Activated T-helper 1 cell treated with anti-CD3 and anti-CD28 coated beads, Interleukin-12 subunit alpha, Interleukin-12 subunit beta, Interleukin-2, Interleukin-4 antibody, amounts not matched to agents 30 ng/mL and 10 ng/mL and 1 ng/mL, durations not matched to agents 14 hours and 24 hours and 36 hours (primary cell): ENCODE results near the gene TNFRSF1B. TPM values are rescaled to one million over a fixed set of nuclear protein-coding genes. Genes with fewer than 3 reads are reported as not detected.

Source experiments
- DNase-seq: peaks from one replicate; pipeline ENCODE4 v3.0.0; 2021; ENCODE audit warnings: low spot score
- H3K27ac Mint-ChIP-seq: one replicate; pipeline ENCODE4 v1.8.0; 2021; ENCODE audit warnings: mild to moderate bottlenecking, mixed read lengths
- H3K27me3 Mint-ChIP-seq: one replicate; pipeline ENCODE4 v1.8.0; 2022; ENCODE audit warnings: mild to moderate bottlenecking, moderate library complexity, mixed read lengths; ENCODE audit not compliant: insufficient read depth
- H3K36me3 Mint-ChIP-seq: one replicate; pipeline ENCODE4 v1.8.0; 2021; ENCODE audit warnings: low read depth, mixed read lengths
- H3K4me1 Mint-ChIP-seq: one replicate; pipeline ENCODE4 v1.8.0; 2021; ENCODE audit warnings: low read depth, mixed read lengths
- H3K4me3 Mint-ChIP-seq: one replicate; pipeline ENCODE4 v1.8.0; 2021; ENCODE audit warnings: mild to moderate bottlenecking, moderate library complexity, mixed read lengths
- H3K9me3 Mint-ChIP-seq: one replicate; pipeline ENCODE4 v1.8.0; 2021; ENCODE audit warnings: mixed read lengths
- intact Hi-C: fragments of 100-400 bp; cut with micrococcal nuclease; formaldehyde crosslinking; loops from one replicate; pipeline ENCODE4 v1.15.1; 2024
- total RNA-seq: library from RNA; stranded (reverse); gene quantifications from 2 replicates; pipeline ENCODE4 v1.2.3, GENCODE V29; 2022

Gene TNFRSF1B
- total RNA-seq, 1 donor from 2014 or later, result 213 TPM

GRCh38 chr1:12197483-12197880 lies 30.7 kb downstream of the TNFRSF1B start:
- Mint-ChIP-seq H3K9me3 (no peaks in the 10 kb centered on the region), H3K27me3 (no peaks in the 10 kb centered on the region), H3K4me3 (no peak overlapping the region), H3K4me1 (peaks cover 40% of the 10 kb centered on the region), H3K36me3 (peaks cover 36% of the 10 kb centered on the region), H3K27ac (no peak overlapping the region)
- intact Hi-C loops, result no loop called here
- DNase-seq, result no peak

GRCh38 chr1:12200208-12200607 lies 33.4 kb downstream of the TNFRSF1B start:
- H3K27ac Mint-ChIP-seq, result no peak overlapping the region
- no peaks in the 10 kb centered on the region for H3K9me3 Mint-ChIP-seq
- peaks cover 32% of the 10 kb centered on the region for H3K36me3 Mint-ChIP-seq
- peaks cover 53% of the 10 kb centered on the region for H3K4me1 Mint-ChIP-seq
- no peaks in the 10 kb centered on the region for H3K27me3 Mint-ChIP-seq
- H3K4me3 Mint-ChIP-seq, result no peak overlapping the region
- intact Hi-C loops, result no loop called here
- DNase-seq, result no peak

- Mint-ChIP-seq H3K4me3 (peak overlapping the region; percentile 58), H3K4me1 (peaks cover 57% of the 10 kb centered on the region), H3K27me3 (no peaks in the 10 kb centered on the region), H3K36me3 (peaks cover 35% of the 10 kb centered on the region), H3K27ac (peak overlapping the region; percentile 90), H3K9me3 (no peaks in the 10 kb centered on the region)
- no peak for DNase-seq
- intact Hi-C loops, result no loop called here
Measured at GRCh38 chr1:12201352-12202189, 34.8 kb downstream of the TNFRSF1B start.

GRCh38 chr1:12202190-12202497 lies 35.4 kb downstream of the TNFRSF1B start:
- H3K9me3 Mint-ChIP-seq, result no peaks in the 10 kb centered on the region
- DNase-seq, result no peak
- H3K4me3 Mint-ChIP-seq, result peak overlapping the region; percentile 64
- intact Hi-C loops, result no loop called here
- H3K4me1 Mint-ChIP-seq, result peaks cover 57% of the 10 kb centered on the region
- no peaks in the 10 kb centered on the region for H3K27me3 Mint-ChIP-seq
- H3K27ac Mint-ChIP-seq, result peak overlapping the region; percentile 88
- H3K36me3 Mint-ChIP-seq, result peaks cover 35% of the 10 kb centered on the region

- no peak for DNase-seq
- Mint-ChIP-seq H3K27me3 (no peaks in the 10 kb centered on the region), H3K4me3 (peak overlapping the region; percentile 64), H3K27ac (peak overlapping the region; percentile 89), H3K9me3 (no peaks in the 10 kb centered on the region), H3K36me3 (peaks cover 35% of the 10 kb centered on the region), H3K4me1 (peaks cover 57% of the 10 kb centered on the region)
- intact Hi-C loops, result no loop called here
Measured at GRCh38 chr1:12202577-12202976, 35.8 kb downstream of the TNFRSF1B start.

GRCh38 chr1:12203216-12204007 lies 36.6 kb downstream of the TNFRSF1B start:
- intact Hi-C loops, result loop anchor here (1.0 to 2.0 kb wide), 5 partner anchors 24 to 79 kb away; partner anchors contain the start of gene TNFRSF1B
- DNase-seq, result no peak
- Mint-ChIP-seq H3K27me3 (no peaks in the 10 kb centered on the region), H3K4me3 (peak overlapping the region; percentile 57), H3K27ac (peak overlapping the region; percentile 89), H3K9me3 (no peaks in the 10 kb centered on the region), H3K4me1 (peaks cover 64% of the 10 kb centered on the region), H3K36me3 (peaks cover 39% of the 10 kb centered on the region)

GRCh38 chr1:12204140-12204539 lies 37.3 kb downstream of the TNFRSF1B start:
- peak; percentile 14 for DNase-seq
- peaks cover 70% of the 10 kb centered on the region for H3K4me1 Mint-ChIP-seq
- H3K36me3 Mint-ChIP-seq, result peaks cover 45% of the 10 kb centered on the region
- H3K9me3 Mint-ChIP-seq, result no peaks in the 10 kb centered on the region
- peak overlapping the region; percentile 57 for H3K4me3 Mint-ChIP-seq
- intact Hi-C loops, result loop anchor here (1.0 to 2.0 kb wide), 5 partner anchors 25 to 80 kb away; partner anchors contain the start of gene TNFRSF1B
- H3K27me3 Mint-ChIP-seq, result no peaks in the 10 kb centered on the region
- H3K27ac Mint-ChIP-seq, result peak overlapping the region; percentile 89

GRCh38 chr1:12204754-12205658 lies 38.2 kb downstream of the TNFRSF1B start:
- Mint-ChIP-seq H3K4me1 (peaks cover 68% of the 10 kb centered on the region), H3K27me3 (no peaks in the 10 kb centered on the region)

GRCh38 chr1:12206238-12206637 lies 39.4 kb downstream of the TNFRSF1B start:
- intact Hi-C loops, result no loop called here
- H3K36me3 Mint-ChIP-seq, result peaks cover 47% of the 10 kb centered on the region
- peaks cover 2% of the 10 kb centered on the region for H3K27me3 Mint-ChIP-seq
- no peak for DNase-seq
- no peaks in the 10 kb centered on the region for H3K9me3 Mint-ChIP-seq
- H3K27ac Mint-ChIP-seq, result peak overlapping the region; percentile 89
- H3K4me3 Mint-ChIP-seq, result no peak overlapping the region
- H3K4me1 Mint-ChIP-seq, result peaks cover 66% of the 10 kb centered on the region

More at GRCh38 chr1:12204754-12205658, 38.2 kb downstream of the TNFRSF1B start:
- intact Hi-C loops, result loop anchor here (1.0 to 2.0 kb wide), 5 partner anchors 26 to 81 kb away; partner anchors contain the start of gene TNFRSF1B
- Mint-ChIP-seq H3K9me3 (no peaks in the 10 kb centered on the region), H3K27ac (peak overlapping the region; percentile 89), H3K4me3 (peak overlapping the region; percentile 57), H3K36me3 (peaks cover 45% of the 10 kb centered on the region)
- no peak for DNase-seq

GRCh38 chr1:12206792-12207424 lies 40.1 kb downstream of the TNFRSF1B start:
- no peak for DNase-seq
- intact Hi-C loops, result no loop called here
- Mint-ChIP-seq H3K4me3 (no peak overlapping the region), H3K27me3 (peaks cover 2% of the 10 kb centered on the region), H3K36me3 (peaks cover 41% of the 10 kb centered on the region), H3K9me3 (no peaks in the 10 kb centered on the region), H3K4me1 (peaks cover 59% of the 10 kb centered on the region), H3K27ac (peak overlapping the region; percentile 18)

GRCh38 chr1:12208271-12208670 lies 41.5 kb downstream of the TNFRSF1B start:
- Mint-ChIP-seq H3K27me3 (peaks cover 2% of the 10 kb centered on the region), H3K9me3 (no peaks in the 10 kb centered on the region), H3K4me3 (no peak overlapping the region), H3K27ac (peak overlapping the region; percentile 79), H3K36me3 (peaks cover 30% of the 10 kb centered on the region), H3K4me1 (peaks cover 47% of the 10 kb centered on the region)
- no peak for DNase-seq
- intact Hi-C loops, result no loop called here
